HUDEP-2 (cell line): Measurements from ENCODE around the gene SUN1.

Source experiments
- DNase-seq, 76 experiments: peaks; one replicate each; lab custom pipeline; 2025; ENCODE audit not compliant: unreplicated experiment in 76 of 76; lab: John Stamatoyannopoulos, UW

The SUN1 gene

GRCh38 chr7:901041-901387 lies 68.7 kb downstream of the SUN1 start:
- no peak for DNase-seq

- peak; percentile 21 to 99 (median 93) for DNase-seq
Measured at GRCh38 chr7:901388-902154, 69.3 kb downstream of the SUN1 start.

- DNase-seq, result no peak
Measured at GRCh38 chr7:902996-903395, 70.7 kb downstream of the SUN1 start.

DNA sequence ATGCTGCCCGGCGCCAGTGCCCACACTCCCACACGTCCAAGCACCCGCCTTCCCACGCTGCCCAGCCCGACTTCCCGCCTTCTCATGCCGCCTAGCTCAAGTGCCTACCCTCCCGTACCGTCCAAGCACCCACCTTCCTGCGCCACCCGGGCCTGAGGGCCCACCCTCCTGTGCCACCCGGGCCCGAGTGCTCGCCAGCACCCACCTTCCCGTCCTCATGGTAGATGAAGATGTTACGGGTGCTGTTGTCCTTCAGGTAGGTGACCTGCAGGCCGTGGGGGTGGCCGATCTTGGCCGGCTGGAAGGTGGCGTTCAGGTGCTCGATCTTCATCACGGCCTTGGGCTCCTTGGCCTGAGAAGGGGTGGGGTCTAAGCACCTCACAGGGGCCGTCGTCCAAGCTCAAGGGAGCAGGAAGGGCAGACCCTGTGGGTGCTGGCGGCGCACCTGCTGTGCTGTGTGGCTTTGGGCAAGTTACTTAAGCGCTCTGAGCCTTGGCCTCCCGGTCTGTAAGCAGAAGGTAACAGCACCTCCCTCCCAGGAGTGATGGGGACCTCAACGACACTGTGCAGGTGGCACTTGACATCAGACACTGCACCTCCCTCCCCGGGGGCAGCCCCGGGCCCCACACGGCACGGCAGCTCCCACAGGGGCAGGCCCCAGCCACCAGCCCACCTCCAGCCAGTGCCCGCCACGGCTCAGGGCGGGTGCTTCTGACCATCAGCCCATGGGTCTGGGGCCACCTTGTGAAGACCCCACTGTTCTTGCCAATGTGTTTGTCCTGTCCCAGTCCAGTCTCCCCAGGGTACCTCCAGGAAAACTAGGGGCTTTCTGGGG lies 71.9 kb downstream of the SUN1 start:
- no peak for DNase-seq

DNA sequence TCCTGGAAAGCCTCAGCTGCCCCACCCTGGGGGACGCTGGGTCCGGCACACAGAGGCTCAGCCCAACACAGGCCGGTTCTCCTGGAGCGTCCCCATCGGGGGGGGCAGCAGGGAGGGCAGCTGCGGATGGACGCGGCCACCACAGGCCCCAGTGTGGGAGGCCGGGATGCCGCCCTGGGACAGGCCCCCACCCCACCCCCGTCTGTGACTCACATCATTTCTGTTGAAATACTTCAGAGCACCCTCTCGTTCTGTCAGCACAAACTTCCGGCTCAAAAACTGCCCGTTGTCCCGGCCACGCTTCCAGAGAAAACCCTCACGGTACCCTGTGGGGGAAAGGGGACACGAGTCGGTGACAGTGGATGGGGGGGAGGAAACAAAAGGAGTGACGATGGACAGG lies 72.6 kb downstream of the SUN1 start:
- DNase-seq, result no peak

DNA sequence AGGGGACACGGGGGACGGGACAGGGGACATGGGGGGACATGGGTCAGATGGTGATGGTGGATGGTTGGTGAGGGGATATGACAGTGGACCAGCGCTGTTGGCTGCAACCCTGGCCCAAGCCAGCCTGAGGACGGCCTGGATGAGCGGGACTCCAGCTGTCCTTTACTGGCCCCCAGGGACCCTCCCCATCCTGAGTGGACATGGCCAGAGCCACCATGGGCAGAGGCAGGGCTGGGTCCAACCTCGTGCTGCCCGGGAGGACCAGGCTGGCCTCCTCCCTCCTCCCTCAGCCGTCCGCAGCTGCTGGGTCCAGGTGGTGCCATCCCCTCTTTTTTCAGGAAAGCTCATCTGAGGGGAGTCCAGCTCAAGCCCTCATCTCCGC lies 74.5 kb downstream of the SUN1 start:
- no peak for DNase-seq

GRCh38 chr7:907158-907980 lies 75.1 kb downstream of the SUN1 start:
- DNase-seq, result no peak

- DNase-seq, result no peak
Measured at GRCh38 chr7:908159-908581, 75.9 kb downstream of the SUN1 start.

- peak in 53 of 76 experiments; percentile 13 to 80 (median 49) for DNase-seq
Measured at GRCh38 chr7:908591-909357, 76.5 kb downstream of the SUN1 start.

DNA sequence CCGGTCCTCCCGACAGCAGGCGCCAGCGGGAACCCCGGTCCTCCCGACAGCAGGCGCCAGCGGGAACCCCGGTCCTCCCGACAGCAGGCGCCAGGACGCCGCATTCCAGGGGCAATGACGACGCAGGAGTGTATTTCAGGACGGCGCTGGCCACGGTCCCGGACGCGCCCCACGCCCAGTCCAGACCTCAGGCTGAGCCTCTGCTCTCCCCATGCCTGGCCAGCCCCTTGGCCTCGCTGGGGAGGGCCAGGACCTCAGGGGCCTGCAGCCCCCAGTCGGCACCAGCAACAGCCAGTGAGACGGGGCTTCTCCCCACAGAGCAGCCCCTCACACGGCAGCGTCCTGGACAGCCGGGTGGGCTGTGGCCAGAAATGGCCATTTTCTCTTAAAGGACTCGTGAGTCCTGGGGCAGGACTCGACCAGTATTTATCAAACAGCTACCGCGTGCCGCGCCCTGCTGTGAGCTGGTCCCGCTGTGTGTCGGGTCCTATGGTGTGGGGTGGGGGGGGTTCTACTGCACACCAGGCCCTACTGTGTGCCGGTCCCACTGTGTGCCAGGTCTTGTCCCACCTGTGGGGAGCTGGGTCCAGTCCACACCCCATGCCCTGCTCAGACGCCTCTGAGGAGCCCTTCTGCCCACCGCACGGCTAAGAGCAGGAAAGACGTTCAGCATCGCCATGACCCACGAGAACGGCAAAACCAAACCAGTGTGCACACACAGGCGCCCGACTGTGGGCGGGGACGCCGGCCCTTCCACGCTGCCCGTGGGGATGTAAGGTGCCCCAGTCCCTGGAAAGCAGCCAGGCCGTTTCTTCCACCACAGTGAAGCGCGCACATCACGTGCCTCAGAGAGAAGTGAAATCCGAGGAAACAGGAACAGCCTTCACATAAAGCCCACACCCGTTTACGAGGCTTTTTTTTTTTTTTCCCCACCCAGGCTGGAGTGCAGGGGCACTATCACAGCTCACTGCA lies 77.4 kb downstream of the SUN1 start:
- DNase-seq, result peak in 23 of 76 experiments; percentile 10 to 45 (median 28)

DNA sequence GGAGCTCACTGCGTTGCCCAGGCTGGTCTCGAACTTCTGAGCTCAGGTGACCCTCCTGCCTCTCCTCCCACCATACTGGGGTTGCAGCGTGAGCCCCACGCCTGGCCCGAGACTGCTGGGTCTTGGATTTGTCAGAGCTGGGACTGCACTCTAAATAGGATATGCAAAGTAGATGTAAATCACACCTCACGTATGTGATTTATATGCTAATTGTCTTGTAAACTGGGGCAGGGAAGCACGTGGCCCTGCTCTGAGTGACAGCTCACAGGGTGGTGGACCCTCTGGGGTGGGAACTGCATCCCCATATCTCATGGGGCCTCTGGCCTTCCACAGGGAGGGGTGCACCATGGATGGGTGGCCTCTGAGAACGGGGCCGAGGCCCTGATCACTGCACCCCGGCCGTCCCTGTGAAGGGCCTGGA lies 78.2 kb downstream of the SUN1 start:
- no peak for DNase-seq

DNA sequence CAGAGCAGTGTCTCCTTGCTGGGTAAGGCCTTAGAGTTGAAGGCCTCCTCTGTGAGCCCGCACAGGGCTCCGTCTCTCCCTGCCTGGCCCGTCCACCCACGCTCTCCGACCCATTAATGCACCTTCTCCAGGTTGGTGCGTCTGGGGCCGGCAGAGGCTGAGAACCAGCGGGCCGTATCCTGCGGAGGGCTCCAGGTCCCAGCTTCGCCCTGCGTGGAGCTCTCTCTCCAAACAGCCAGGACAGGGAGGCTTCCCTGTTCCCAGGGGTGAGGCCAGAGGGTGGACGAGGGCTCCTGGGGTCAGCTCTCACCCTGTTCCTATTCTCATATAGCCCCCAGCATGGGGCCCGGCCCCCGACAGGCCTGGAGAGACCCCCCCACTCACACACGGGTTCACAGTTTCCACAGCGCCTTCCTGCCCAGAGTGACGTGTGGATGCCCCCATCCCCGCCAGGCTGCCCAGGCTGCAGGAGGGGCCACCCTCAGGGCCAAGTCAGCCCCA lies 78.7 kb downstream of the SUN1 start:
- DNase-seq, result no peak

- DNase-seq, result no peak
Measured at GRCh38 chr7:911791-912480, 79.7 kb downstream of the SUN1 start.

- DNase-seq, result no peak
Measured at GRCh38 chr7:913736-914520, 81.7 kb downstream of the SUN1 start.

GRCh38 chr7:914521-915194 lies 82.4 kb downstream of the SUN1 start:
- DNase-seq, result no peak

DNA sequence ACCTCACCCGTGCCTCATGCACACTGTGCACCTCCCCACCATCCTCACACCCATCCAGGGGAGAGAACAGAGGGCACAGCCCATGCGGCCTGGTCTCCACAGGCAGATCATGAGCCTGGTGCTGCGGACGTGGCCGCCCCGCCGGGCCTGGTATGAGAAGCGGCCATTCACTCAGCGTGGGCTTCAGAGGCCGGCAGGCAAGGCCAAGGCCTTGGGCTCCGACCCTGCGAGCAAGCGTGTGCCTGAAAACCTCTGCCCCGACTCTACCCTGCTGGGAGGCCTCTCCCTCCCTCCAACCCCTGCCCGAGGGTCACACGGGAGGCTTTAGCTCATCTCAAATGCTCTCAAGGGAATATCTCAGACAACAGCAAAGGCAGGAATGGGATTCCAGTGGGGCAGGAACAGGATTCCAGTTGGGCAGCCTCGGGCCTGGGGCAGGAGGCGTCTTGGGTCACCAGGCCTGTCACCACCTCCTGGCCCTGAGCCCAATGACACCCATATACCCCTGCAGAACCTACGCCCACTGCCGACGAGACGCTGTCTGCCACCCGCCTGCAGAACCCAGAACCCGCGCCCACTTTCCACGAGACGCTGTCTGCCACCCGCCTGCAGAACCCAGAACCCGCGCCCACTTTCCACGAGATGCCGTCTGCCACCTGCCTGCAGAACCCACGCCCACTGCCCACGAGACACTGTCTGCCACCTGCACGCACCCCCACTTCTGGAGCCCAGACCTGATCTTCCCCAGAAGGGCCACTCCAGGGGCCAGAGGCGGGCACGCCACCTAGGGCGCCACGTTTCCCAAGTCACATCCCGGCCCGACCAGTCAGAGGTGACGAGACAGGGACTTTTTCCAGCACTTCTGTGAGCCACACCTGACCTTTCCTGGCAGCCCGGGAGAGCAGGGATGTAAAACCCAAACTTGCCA lies 83.3 kb downstream of the SUN1 start:
- no peak for DNase-seq
